IPS-18a (cell line): ENCODE data around the gene NEURL4.

Source experiments
- H3K27ac ChIP-seq: one replicate; pipeline ENCODE4 v1.5.1; 2013; ENCODE audit warnings: low read length
- H3K27me3 ChIP-seq: one replicate; pipeline ENCODE4 v1.6.1; 2013; ENCODE audit warnings: mild to moderate bottlenecking, low read length; ENCODE audit not compliant: control insufficient read depth, insufficient read depth
- H3K36me3 ChIP-seq: one replicate; pipeline ENCODE4 v1.6.1; 2013; ENCODE audit warnings: low read depth, low read length; ENCODE audit not compliant: control insufficient read depth
- H3K4me1 ChIP-seq: one replicate; pipeline ENCODE4 v1.6.1; 2013; ENCODE audit warnings: low read depth, low read length; ENCODE audit not compliant: control insufficient read depth
- H3K4me3 ChIP-seq: one replicate; pipeline ENCODE4 v1.5.1; 2013; ENCODE audit warnings: low read length
- H3K9ac ChIP-seq: one replicate; pipeline ENCODE4 v1.6.1; 2013; ENCODE audit warnings: mild to moderate bottlenecking, low read length, moderate library complexity
- H3K9me3 ChIP-seq: one replicate; pipeline ENCODE4 v1.6.1; 2013; ENCODE audit warnings: low read depth, low read length; ENCODE audit not compliant: control insufficient read depth

The NEURL4 gene

DNA sequence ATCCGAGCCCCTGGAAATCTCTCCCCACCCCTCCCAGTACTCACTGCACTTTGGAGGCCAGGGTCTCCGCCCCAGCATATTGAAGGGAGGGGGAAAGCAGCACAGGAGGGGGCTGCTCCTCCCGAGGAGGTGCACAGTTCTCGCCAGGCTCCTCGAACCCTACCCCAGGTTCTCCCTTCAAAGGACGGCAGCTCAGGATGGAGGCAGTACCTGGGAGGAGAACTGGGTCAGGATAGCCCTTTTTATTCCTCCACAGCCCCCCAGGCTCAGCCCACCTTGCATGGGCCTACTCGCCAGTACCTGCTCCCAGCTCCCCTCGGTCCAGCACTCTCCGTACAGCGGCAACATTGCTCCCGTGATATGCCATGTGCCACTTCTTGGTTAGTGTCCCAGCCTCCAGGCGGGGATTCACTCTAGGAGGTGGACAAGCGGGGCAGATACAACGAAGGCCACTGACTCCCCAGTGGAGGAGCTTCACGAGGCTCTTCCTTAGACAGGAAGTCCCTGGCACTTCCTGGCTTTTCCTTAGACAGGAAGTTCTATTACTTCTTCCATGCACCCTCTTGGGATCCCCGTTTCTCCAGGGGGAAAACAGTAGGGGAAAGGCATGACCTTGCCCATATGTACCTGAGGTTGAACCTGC, 11.9 kb downstream of the NEURL4 start:
- Histone ChIP-seq H3K4me1 (peaks cover 11% of the 10 kb centered on the region), H3K27me3 (no peaks in the 10 kb centered on the region), H3K9me3 (no peaks in the 10 kb centered on the region), H3K4me3 (no peak overlapping the region), H3K9ac (no peak overlapping the region), H3K36me3 (peaks cover 58% of the 10 kb centered on the region), H3K27ac (no peak overlapping the region)

DNA sequence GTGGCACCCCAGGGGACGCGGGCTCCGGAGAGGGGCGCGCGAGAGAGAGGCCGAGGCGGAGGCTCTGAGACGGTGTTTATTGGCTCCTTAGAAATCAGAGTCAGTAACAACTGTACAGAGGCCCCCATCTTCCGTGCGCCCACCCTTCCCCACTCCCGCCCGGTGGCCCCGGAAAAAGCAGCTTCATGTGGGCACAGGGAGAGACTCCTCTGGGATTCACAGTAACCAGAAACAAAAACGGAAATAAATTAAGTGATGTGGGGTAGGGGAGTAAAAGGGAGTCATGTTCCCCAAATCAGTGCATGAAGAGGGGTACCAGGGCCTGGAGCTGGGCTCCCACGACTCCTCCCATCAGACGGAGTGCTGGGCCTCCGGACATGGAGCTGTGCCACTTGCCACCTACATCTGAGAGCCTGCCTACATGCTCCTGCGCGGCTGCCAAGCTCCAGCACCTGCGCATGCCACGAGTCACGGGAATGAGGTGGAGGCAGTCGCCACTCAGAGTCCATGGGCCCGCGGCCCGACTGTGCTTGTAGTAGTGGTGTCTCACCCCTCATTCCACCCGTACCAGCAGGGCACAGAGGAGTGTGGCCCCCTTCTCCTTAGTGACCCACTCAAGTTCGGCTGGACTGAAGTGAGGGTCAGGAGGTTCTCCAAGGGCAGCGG, 13.4 kb downstream of the NEURL4 start:
- Histone ChIP-seq H3K4me3 (peak overlapping the region; percentile 80), H3K36me3 (peaks cover 56% of the 10 kb centered on the region), H3K27me3 (no peaks in the 10 kb centered on the region), H3K9me3 (no peaks in the 10 kb centered on the region), H3K4me1 (peaks cover 11% of the 10 kb centered on the region), H3K27ac (peak overlapping the region; percentile 58), H3K9ac (peak overlapping the region; percentile 79)

DNA sequence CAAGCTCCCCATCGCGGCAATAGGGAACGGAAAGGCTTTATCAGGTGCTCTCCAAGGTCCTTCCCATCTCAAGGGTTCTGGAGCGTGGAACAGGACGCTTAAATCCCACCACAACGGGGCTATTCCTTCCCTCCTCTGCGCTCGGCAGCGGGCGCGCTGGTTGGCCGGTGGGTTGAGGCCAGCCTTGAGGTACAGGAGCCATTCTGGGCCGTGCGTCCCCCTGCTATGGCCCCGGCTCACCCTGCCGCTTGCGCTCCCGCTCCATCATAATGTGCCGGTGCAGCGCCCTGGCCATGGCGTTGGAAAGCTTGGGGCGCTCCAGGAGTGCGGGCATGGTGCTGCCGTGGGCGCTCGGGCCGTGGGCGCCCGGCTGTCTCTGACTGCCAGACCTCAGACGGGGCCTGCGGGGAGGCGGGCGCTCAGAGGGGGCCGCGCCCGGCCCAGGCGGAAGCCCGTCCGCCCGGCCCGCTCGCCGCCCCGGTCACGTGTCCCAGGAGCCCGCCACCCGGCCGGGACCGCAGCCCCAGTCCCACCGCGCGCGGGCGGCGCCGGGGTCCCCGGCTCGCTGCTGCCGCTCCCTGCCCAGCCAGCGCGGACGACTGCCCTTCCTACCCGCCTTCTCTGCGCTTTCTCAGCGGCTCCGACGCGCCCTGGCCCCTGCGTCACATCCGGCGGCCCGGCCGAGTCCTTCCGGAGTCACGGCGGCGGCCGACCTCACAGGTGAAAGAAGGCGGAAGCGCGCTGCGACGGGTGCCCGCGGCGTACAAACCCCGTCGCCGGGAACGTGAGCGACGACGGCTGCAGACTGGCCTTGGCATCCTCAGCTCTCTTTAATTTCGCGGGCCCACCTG, 14.2 kb downstream of the NEURL4 start, which contains the start of gene GPS2:
GPS2 (minus strand) TSS at position 642 of the 851 bp plus-strand sequence; CDS start at position 334, 308 bp downstream.
- Histone ChIP-seq H3K4me3 (peak within 1 kb of the TSS; percentile 80), H3K9ac (peak within 1 kb of the TSS; percentile 79), H3K36me3 (peaks cover 58% of the 10 kb centered on the region), H3K4me1 (peaks cover 11% of the 10 kb centered on the region), H3K9me3 (no peaks in the 10 kb centered on the region), H3K27me3 (no peaks in the 10 kb centered on the region), H3K27ac (peak within 1 kb of the TSS; percentile 58)

DNA sequence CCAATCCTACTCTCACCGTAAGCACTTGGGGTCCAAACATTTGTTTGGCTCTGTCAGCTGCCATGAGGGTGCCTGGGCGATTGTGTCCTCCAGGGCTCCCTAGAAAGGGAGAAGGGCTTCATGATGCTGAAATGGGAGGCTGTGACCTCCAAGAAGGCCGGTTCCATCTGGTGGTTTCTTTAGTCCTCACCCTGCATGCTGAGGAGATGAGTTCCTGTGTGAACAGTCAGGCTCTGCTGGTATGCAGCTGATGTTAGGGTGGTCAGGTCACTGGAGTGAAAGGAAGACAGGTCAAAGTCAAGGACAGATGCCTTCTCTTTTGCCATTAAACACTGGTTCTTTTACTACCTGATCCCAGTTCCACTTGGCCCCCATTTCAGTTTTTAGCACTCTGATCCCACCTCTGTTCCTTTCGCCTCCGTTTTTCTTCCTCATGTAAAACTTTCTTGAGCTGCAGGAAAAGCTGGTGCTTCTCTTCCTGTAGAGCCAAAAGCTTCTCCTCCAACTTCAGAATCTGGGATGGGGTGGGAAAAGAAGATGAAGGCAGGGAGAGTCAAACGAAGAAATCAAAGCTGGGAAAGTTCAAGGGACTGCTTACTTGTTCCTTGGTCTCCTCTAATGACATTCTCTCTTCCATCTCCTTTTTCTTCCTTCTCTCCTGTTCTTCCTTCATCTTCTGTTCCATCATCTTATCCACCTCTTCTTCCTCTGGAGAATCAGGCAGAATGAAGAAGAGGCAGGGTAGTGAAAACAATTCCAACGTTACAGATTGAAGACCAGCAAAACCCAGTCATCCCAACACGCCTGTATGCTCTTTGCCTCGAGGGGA, 15.0 kb downstream of the NEURL4 start:
- peak overlapping the region; percentile 79 for H3K9ac ChIP-seq
- peaks cover 67% of the 10 kb centered on the region for H3K36me3 ChIP-seq
- no peaks in the 10 kb centered on the region for H3K27me3 ChIP-seq
- H3K4me3 ChIP-seq, result peak overlapping the region; percentile 80
- no peaks in the 10 kb centered on the region for H3K9me3 ChIP-seq
- no peak overlapping the region for H3K27ac ChIP-seq
- H3K4me1 ChIP-seq, result peaks cover 11% of the 10 kb centered on the region

DNA sequence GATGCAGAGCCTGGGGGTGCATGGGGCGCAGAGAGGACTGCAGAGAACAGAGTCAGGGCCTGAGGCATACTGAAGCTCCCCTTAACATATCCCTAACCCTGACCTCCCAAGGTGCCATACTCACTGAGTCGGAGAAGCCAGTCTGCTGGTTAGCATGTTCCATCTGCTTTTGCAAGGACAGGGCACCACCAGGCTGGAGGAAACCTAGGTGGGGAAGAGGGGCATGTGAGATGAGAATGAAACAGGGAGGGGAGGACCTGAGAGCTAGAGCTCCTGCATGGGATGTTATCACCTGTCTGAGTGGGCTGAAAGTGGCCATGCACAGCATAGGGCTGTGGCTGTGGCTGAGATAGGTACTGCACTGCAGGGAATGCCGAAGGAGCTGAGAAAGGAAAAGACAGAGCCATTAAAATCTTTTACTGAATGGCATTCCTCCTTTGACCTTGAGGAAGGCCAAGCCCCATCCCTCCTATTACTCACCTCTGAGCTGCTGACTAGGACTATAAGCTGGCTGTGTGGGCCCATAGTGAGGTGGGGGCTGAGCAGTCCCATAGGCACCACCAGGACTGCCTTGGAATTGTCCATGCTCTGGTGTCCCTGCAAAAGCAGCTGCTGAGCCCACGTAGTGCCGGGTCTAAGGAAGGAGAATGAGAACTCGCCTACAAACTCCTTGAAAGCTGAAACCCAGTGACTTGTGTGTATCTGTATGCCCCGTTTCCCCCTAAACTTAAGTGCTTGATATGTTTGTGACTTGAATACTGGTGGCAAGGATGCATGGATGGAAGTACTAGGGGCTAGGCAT, 15.8 kb downstream of the NEURL4 start:
- Histone ChIP-seq H3K36me3 (peaks cover 65% of the 10 kb centered on the region), H3K4me3 (no peak overlapping the region), H3K9ac (no peak overlapping the region), H3K9me3 (no peaks in the 10 kb centered on the region), H3K4me1 (peaks cover 11% of the 10 kb centered on the region), H3K27ac (no peak overlapping the region), H3K27me3 (no peaks in the 10 kb centered on the region)

DNA sequence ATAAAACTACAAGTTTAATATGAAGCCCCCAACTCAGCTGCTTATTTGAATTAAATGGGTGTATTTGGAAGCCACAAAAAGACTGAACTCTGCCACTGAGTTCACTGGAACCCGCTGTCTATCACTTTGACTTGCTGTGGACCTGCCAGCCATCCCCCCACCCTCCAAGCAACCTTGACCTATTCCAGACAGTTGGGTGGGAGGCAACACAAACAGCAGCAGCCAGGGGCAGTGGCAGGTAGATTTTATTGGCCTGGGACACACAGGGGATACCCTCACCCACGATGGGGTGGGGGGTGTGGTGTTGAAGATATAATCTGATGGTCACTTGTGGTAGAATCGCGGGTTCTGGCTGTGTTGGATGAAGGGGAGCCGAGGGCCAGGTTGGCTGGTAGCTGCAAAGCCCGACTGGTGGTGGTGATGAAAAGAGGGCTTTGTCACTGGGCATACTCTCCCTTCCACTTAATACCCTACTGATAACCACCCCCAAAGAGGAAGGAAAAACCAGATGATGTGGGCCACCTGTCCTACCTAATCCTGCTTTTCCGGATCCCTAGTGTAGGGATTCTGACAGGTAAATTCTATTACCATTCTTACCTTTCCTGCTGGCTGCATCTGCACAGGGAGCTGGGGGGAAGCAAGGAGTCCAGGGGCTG, 16.6 kb downstream of the NEURL4 start:
- peaks cover 11% of the 10 kb centered on the region for H3K4me1 ChIP-seq
- no peak overlapping the region for H3K27ac ChIP-seq
- no peaks in the 10 kb centered on the region for H3K9me3 ChIP-seq
- H3K4me3 ChIP-seq, result no peak overlapping the region
- H3K9ac ChIP-seq, result no peak overlapping the region
- peaks cover 57% of the 10 kb centered on the region for H3K36me3 ChIP-seq
- H3K27me3 ChIP-seq, result no peaks in the 10 kb centered on the region

DNA sequence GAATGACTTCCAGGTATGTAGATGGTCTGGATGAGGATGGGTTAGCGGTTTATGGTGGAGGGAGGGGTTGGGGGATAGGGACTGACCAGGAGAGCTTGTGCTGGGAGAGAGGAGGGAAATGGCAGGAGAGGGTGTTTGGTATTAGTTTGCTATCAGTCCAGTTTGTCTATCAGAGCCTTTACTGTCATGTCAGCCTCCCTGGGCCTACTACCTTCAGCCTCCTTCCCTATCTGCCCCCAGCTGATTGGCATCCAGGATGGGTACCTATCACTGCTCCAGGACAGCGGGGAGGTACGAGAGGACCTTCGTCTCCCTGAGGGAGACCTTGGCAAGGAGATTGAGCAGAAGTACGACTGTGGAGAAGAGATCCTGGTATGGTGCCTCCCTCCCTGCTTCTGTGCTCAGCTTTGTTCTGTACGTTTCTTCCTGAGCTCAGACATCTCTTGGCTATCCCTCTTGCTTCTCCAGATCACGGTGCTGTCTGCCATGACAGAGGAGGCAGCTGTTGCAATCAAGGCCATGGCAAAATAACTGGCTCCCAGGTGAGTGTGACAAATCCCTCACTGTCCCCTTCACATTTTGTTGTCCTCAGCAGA, 17.9 kb downstream of the NEURL4 start:
- peaks cover 51% of the 10 kb centered on the region for H3K36me3 ChIP-seq
- H3K9me3 ChIP-seq, result no peaks in the 10 kb centered on the region
- H3K4me1 ChIP-seq, result peaks cover 11% of the 10 kb centered on the region

DNA sequence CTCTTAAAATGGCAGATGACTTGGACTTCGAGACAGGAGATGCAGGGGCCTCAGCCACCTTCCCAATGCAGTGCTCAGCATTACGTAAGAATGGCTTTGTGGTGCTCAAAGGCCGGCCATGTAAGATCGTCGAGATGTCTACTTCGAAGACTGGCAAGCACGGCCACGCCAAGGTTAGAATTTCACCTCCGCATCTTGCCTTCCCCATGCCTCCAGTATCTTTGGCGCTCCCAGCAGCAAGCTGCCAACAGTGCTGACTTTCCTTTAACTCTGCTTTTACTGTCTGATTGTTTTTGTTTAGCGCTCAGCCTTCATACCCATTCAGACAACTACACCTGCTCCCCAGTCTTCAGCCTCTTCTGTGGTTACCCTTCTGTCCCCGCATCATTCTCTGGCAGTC, 19.5 kb downstream of the NEURL4 start:
- Histone ChIP-seq H3K4me1 (peaks cover 8% of the 10 kb centered on the region), H3K27me3 (no peaks in the 10 kb centered on the region), H3K27ac (no peak overlapping the region), H3K4me3 (peak overlapping the region; percentile 94), H3K9me3 (no peaks in the 10 kb centered on the region), H3K9ac (no peak overlapping the region), H3K36me3 (peaks cover 47% of the 10 kb centered on the region)

More for the DNA sequence above, 17.9 kb downstream of the NEURL4 start:
- Histone ChIP-seq H3K4me3 (no peak overlapping the region), H3K27me3 (no peaks in the 10 kb centered on the region), H3K27ac (no peak overlapping the region), H3K9ac (no peak overlapping the region)

DNA sequence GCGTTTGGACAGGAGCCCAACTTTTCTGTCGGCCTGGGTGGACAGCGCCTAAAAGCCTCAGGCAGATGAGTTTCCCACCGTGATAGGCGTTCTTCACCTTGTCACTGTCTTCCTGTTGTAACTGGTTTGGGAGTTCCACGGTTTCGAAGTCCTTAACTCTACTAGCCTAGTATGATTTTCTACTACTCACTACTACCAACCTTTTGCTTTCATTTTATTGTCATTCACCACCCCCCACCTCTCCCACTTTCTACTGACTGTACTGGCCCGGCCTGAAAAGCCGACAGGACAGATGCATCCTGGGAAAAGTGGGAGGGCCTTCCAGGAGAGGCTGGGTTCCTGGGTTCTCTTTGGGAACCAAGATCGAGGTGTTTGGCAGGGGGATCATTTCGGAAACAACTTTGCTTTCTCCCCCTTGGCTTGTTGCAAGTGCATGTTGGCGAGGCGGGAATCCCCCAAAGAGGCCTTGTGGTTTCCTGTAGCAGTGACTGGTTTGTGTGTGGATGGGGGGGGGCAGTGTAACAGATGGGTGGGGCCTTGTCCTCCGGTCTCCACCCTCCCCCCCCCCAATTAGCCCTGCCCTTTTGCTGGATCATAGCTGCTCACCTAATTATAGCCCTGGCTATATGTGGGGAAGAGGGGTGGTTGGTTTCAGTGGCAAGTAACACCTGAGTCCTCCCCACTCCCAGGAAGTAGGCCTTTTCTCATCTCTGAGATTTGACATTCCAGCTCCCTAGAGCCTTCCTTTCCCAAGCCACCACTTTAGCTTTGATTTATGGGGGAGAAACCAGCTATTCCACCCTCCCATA, 20.3 kb downstream of the NEURL4 start:
- peak overlapping the region; percentile 91 for H3K27ac ChIP-seq
- no peaks in the 10 kb centered on the region for H3K27me3 ChIP-seq
- H3K9ac ChIP-seq, result peak overlapping the region; percentile 100
- H3K4me1 ChIP-seq, result peaks cover 2% of the 10 kb centered on the region
- H3K4me3 ChIP-seq, result peak overlapping the region; percentile 94
- H3K9me3 ChIP-seq, result no peaks in the 10 kb centered on the region
- peaks cover 44% of the 10 kb centered on the region for H3K36me3 ChIP-seq
